GM21825 (cell line): ENCODE results near the gene UNC13A.

Experiments
- ATAC-seq: cut with Tn5 transposase; IDR thresholded peaks from one replicate; pipeline ENCODE4 v1.9.1; 2021; ENCODE audit warnings: mild to moderate bottlenecking, moderate library complexity; ENCODE audit not compliant: unreplicated experiment

The UNC13A gene

DNA sequence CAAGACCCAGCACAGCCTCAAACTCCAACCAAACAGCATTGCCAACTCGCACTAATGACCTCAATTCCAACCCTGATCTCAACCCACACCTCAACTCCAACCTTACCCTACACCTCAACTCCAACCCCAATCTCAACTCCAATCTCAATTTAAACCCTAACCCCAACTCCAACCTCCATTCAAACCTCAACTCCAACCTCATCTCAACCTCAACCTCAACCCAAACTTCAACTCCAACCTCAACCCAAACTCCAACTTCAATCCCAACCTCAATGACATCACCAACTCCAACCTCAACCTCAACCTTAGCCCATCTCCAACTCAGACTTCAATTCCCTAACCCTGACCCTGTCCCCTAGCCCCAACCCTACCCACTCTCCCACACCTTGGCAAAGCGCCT is 58.4 kb downstream of the UNC13A start:
- ATAC-seq, result no peak

DNA sequence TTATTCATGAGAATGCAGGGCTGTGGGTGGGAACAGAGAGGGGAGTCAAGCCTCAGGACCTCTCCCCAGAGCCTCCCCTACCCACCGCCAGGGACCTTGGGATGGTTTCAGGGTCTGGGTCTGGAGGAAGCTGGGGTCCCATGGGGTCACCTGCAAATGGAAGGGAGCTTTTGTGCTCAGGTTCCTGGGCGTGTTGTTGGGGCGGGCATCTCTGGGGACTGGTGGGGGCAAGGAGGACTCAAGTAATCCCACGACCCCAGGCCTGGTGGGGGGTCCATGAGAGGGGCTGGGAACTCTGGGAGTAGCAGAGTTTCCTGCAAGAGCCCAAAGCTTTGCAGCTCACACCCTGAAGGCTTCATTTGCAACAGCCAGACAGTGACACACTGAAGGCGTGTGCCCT is 60.2 kb downstream of the UNC13A start:
- ATAC-seq, result no peak

DNA sequence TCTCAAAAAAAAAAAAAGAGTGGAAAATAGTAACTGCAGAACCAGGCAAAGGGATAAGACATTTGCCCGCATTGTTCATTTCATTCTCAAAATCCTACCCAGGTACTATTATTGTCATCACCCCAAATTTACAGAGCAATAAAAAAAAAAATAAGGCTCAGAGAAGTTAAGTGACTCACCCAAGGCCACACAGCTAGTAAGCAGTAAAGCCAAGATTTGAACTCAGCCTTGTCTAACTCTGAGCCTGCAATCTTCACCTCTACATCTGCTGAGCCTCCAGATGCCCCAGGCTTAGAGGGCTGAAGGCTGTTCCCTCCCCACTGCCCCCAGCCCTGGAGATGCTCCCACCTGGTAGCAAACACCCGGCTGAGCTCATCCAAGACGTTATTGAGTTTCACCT is 61.0 kb downstream of the UNC13A start:
- ATAC-seq, result no peak

DNA sequence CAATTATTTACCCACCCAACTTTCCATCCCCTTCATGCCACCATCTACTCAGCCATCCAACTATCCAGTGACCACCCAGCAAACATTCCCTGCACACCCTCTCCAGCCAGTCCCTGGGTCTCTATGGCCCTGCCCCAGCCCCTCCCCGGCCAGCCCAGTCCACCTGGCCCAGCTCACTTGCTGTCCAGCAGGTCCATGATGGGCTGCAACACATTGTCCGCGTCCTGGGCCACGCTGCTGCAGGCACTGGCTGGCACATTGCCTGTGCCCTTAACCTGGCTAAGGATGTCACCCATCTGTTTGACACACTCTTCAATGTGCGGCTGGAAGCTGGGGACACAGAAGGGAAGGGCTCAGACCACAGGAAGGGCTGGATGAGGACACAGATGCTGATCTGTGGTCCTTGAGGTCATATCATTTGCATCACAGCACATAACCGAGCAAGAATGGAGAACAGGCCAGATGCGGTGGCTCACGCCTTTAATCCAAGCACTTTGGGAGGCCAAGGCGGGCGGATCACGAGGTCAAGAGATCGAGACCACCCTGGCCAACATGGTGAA is 61.6 kb downstream of the UNC13A start:
- no peak for ATAC-seq

DNA sequence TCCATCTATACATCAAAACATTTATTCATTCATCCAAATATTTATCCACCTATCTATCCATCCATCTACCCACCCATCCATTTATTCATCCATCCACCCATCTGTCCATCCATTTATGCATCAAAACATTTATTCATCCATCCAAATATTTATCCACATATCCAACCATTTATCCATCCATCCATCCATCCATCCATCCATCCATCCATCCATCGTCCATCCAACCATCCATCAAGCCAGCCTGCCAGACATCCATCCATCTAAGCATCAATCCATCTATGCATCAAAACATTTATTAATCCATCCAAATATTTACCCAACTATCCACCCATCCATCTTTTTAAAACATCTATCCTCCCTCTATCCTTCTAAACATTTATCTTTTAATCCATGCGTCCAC is 62.2 kb downstream of the UNC13A start:
- ATAC-seq, result no peak

DNA sequence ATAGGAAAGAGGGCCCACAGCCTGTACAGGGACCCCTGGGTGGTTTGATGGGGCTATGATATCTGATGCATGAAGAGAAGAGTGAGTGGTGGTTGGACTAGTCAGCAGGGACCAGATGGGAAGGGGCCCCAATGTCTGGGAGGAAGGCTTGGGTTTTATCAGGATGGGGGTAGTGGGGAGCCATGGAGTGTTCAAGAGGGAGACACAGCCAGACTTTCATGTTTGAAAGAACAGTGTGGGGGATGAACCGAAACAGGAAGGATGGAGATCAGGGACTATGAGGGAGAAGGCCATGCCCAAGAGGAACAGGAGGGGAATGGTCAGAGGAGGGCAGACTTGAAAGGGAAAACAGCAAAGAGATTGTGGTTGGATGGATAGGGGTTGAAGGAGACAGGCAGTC is 63.1 kb downstream of the UNC13A start:
- no peak for ATAC-seq

DNA sequence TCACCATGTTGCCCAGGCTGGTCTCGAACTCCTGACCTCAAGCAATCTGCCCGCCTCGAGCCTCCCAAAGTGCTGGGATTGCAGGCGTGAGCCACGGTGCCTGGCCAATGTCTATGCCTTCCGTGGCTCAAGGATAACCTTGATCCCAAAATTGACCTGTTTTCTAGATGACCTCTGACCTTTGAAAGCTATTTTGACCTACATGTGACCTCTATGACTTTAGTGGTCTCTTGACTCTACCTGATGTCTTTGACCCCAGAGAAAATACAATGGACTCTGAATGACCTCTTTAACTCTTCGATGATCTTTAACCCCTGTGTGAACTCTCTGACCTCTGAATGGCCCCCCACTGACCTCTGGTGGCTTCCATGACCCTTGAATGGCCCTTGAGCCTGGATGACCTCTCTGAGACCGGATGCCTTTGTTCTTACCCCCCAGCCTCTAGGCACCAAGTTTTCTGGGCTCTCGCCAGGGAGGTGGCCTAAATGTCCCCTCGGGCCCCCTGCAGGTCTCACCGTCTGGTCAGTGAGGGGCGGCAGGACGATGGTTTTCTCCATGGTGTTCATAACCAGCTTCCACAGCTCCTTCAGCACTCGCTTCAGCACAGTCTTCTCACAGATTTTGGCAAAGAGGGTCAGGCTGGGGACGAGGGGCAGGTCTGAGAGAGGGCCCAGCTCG is 63.7 kb downstream of the UNC13A start:
- ATAC-seq, result no peak

DNA sequence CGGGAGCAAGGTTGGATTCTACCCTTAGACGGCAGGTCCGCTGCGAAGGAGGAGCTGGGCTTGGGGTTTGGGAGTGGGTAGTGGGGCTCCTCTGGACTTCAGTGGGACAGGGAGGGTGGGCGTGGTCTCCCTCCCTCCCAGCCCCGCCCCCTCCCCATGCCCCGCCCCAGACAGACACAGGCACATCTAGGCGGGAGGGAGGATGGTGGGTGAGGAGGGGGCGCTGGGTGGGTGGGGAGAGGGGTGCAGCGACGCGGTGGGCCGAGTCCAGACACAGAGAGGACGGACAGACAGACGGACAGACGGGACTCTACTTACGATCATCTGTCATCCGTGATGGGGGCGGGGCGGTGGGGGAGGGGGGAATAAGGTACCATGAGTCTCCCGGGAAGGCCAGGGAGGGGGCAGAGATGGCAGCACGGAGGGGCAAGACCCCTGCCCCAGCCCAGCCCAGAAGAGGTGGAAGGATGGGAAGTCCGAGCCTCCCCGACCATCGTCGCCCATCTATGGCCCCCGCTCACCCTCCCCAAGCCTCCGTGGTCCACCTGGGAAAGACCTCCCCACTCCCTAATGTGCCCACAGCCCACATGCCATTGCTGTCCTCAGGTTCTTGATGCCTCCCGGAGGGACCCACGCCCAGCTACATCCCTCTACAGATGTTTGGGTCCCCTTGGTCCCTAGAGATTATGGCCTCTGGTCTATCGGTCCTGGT is 64.8 kb downstream of the UNC13A start:
- ATAC-seq, result no peak

DNA sequence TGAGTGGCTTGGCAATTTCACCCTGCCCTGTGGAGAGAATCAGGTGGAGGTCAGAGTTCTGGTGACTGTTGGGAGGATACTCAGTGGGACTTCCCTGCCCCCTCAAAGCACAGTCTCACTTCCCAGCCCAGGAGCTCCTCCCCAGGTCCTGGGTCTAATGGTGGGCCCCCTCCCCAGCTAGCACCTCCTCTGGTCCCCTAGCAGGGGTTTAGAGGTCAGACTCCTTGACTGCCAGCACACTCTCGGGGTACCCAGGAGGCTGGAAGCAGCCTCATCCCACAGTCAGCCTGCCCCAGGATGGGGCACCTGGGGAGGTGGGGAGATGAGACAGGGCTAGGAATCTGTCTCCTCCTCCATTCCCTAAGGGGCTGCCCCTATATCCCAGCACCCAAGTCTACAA is 67.5 kb downstream of the UNC13A start:
- ATAC-seq, result no peak

DNA sequence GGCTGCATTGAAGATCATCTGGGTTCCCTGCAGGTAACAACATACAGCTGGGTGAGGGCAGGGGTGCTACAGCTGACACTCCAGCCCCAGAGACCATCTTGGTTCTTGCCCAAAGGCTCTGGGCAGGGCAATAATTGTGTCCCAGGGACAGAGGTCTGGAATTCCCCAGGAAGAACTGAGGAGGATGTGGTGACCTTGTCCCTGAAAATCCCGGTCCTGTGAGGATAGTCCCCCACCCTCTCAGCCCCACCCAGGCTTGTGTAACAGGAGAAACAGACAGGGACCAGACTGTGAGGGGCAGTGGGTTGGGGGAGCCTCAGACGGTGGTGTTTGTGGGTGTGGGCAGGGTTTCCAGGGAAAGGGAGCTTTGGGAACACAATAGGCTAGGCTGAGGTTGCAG is 69.2 kb downstream of the UNC13A start:
- ATAC-seq, result no peak

DNA sequence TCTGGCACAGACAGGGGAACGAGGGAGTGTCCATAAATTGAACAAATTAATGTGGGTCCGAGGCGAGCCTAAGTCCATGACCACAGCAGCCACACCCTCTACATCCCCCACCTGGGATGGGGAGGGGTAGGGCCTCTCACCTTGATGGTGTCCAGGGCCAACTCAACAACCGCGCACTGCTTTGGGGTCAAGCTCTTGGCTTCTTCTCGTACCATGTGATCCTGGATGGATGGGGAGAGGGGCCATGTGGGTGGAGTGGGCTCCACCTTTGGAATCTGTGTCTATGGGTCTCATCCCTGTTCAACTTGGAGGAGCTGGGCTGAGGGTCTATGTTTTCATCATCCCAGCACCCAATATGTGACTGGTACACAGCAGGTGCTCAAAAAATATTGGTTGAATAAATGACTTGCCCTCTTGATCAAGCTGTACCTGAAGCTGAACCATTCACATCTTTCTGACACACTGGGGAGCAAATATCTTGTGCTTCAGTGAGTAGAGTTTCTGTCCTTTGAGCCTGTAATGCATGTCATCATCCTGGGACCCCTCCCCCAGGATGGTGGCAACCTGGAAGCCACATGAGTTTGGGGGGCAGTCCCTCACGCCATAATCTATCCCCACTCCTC is 69.8 kb downstream of the UNC13A start:
- ATAC-seq, result no peak

DNA sequence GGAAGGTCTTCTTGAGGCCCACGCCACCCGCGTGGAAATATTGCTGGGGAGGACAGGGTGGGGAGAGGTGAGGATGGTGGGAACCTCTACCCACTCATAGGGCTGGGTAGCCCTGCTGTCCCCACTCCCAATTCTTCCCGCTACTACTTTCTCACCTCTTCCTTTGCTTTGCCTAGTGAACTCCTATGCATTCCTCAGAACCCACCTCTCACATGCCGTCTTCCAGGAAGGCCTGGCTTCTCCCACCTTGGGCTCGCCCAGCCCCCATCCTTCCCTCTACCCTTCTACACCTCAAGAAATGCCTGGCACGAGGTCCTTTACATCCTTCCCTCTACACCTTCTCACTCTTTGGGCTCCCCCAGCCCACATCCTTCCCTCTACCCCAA is 70.4 kb downstream of the UNC13A start:
- no peak for ATAC-seq

DNA sequence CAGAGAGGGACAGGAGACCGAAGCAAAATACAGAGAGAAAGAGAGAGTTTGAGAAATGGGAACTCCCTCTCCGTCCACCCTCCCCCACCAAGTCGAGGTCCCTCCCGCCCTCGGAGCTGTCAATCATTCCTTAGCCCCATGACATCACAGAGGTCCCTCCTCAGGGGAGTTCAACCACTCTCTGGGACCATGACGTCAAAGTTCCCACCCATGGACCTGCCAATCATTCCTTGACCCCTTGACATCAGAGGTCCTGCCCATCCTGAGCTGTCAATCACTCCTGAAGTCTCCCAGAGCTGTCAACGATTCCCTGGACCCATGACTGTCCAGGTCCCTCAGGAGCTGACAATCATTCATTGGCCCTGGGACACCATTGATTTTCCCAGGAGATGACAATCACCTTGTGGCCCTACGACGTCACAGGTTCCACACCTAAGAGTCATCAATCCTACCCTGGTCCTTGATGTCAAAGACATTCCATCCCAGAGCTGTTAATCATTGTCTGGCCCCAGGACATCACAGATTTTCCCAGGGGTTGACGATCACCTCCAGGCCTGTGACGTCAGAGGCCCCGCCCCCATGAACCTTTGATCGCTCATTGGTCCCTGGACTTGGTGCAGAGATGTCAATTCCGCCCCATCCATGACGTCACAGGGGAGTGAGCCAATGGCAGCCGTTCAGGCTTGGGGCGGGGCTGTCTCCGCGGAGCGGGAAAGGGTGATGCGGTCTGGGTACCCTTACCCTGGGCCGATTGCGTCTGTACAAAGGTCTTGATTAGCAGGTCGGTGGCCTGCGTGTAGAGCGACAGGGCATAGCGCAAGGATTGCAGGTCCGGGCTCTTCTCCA is 71.0 kb downstream of the UNC13A start:
- ATAC-seq, result no peak

DNA sequence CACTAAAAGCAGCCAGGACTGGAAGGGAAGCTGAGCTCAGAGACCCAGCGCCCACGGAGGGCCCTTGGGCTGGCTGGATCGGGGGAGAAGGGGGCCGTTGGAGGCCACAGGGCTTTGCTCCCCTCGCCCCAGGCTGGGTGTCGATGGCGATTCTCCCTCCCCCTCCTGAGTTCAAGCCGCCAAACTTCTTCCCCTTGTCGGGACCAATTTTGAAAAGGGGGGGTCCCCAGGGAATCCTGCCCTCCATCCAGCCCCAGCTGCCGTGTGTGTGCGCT is 71.5 kb downstream of the UNC13A start:
- ATAC-seq, result no peak

DNA sequence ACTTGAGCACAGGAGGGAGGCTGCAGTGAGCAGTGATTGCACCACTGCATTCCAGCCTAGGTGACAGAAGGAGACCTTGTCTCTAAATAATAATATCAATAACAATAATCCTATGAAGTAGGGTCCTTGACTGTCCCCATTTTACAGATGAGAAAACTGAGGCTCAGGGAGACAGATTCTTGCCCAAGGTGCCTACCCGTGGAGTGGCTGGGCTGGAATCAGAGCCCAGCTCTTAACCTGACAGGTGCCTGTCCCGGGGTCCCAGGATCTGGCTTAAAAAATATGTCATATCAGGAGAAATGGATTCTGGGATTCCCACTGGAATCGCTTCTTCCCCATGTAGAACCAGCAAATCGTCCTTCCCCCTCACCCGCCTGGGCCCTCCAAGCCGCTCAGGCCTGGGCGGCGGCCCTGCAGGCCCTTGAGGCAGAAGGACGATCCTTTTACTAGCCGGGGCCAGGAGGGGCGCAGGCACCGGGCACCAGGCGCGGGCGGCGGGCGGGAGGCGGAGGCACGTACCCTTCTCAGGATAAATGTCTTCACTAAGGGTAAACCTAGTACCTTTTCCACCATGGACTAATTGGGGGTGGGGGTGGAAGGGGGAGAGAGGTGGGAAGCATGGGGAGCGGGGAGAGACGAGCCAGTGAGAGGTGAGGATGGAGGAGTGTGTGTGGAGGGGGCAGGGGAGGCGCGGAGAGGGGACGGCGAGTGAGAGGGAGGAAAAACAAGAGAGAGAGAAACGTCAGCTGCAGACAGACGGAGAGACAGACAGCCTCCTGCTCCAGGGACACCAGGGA is 72.1 kb downstream of the UNC13A start:
- ATAC-seq, result no peak

DNA sequence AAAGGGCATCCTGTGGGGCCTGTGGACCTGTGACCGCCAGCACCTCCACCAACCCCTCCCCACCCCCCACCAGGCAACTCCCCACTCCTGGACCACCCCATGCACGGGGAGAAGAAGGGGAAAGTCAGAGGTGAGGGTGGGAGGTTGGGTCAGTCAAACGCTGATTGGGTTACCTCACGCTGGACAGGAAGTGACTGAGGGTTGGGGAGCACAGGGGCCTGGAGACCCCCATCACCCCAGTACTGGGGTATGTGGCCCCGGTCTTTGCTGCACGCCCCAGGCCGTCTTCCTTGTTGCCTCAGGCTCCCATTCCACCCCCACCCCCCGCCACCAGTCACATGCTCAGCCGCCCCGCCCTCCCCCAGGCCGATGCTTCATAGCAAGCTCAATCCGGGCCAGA is 73.7 kb downstream of the UNC13A start:
- no peak for ATAC-seq

DNA sequence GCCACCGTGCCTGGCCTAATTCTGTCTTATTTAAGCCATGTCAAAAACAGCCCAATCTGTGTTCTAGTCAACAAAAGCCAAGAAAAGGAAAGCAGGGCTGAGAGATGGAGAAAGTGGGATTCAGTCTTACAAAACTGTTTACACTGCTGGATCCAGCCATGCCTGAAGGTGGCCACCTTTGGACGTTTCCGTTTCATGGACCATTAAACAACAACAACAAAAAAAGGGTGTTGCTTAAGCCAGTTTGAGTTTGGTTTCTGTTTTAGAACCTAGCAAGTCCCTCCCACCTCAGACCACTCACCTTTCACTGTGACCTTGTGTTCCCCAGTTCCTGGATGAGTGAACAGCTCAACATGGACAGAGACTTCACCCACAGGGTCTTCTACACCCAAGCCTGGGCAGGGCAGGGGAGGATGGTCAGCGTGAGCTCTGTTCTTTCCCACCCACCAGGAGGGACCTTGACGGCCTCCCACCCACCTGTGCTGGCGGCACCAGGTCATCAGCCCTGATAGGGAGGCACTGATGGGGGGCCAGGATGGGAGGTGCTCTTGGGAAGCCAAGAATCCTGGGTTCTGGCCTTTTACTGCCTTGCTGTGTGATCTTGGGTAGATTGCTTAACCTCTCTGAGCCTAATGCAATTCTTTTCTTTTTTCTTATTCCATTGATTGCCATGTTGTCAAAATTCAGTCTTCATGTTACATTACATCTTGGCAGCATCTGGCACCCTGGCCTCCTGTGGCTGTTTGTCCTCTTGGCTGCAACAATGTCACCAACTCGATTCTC is 76.5 kb downstream of the UNC13A start:
- no peak for ATAC-seq

DNA sequence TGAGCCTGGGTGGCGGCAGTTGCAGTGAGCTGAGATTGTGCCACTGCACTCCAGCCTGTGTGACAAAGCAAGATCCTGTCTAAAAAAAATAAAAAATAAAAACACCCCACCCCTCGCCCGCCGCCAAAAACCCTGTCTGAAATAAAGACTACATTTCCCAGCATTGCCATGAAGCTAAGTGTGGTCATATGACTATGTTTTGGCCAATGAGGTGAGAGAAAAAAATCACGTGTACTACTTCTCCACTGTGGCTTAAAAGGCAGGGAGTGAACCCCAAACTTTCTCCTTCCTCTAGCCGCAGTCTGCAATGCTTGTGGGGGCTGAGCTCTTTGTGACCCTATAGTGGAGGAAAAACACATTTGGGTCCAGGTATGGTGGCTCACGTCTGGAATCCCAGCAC is 77.8 kb downstream of the UNC13A start:
- no peak for ATAC-seq

DNA sequence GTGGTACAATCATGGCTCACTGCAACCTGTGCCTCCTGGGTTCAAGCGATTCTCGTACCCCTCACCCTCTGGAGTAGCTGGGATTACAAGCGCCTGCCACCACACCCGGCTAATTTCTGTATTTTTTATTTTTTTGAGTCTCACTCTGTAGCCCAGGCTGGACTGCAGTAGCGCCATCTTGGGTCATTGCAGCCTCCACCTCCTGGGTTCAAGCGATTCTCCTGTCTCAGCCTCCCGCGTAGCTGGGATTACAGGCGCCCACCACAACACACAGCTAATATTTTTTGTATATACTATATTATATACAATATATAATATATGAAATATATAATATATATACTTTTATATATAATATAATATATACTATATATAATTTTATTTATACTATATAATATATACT is 80.2 kb downstream of the UNC13A start:
- ATAC-seq, result no peak
